T1000 (cell line): ENCODE data around the gene DCBLD1.
"Not testable (repeated sequence)": the region's sequence is repeated elsewhere in the genome, so short reads cannot be mapped to it uniquely, and the experiment has no call there.

Source experiments
- DNase-seq: peaks from one replicate; lab custom pipeline; 2025; ENCODE audit warnings: mixed read lengths; lab: John Stamatoyannopoulos, UW

DCBLD1 gene

DNA sequence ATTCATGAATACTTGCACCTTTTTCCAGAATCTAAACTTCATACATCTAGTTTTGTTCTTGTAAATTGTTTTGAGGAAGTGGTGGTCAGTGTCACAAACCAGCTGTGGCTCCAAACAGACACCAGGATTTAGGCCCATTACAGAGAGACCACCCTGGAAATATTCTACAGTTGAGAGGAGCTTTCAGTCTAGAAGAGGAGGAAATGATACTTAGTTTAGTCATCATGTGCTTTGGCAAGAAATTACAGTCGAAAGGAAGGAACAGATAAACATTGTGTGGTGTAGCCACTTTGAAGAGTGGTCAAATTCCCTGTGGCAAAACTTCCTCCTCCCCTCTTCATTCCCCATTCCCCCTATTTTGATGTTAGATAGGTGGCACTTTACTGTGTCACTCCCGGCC lies 15.7 kb downstream of the DCBLD1 start:
- no peak for DNase-seq

DNA sequence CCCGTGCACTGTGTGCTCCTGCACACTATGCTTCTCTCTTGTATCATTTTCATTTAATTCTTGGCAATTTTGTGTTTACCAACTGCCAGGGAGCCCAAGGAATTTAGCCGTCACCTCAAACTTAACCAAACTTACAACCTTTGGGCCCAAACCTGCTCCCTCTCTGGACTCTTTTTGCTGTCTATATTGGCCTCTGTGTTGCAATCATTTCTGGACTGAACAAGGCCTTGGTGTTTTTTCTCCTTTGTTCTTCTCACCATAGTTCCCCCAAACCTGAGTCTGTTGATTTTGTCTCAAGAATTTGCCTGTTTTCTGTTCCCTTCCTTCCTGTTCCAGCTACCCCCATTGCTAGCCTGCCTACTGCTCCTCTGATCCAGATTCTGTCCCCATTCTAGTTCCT lies 19.2 kb downstream of the DCBLD1 start:
- no peak for DNase-seq

DNA sequence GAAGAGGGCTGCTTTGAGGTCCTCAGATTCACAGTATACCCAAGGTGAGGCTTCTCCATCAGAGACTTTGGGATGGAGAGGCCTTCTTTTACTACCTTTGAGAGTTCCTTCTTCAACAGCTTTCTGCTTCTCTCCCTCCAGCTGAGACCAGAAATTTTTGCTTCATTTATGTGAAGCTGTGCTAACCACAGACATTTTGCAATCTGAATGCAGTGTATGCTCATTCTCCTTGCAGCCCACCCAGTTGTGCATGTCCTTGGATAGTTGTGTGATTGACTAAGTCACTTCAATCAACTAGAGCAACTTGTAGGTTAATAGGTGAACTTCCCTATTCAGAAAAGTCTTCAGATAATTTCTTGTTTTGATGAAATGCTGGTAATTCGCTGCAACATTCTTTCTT lies 20.1 kb downstream of the DCBLD1 start:
- no peak for DNase-seq

DNA sequence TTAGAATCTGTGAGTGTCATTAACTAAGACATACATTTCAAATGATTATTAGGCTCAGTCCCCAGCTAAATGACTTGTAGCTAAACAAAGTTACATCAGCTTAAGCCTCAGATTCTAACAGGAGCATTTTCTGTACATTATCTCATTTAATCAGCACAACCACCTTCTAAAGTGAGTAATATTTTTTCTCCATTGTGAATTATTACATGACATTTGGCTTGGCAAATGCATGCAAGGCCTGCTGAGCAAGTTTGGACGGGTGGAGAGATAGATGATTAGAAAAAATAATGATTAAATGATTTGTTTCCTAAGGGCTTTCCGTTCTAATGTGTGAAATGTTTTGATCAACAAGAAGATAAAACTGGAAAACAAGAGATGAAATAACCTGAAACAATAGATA lies 20.7 kb downstream of the DCBLD1 start:
- DNase-seq: no peak

DNA sequence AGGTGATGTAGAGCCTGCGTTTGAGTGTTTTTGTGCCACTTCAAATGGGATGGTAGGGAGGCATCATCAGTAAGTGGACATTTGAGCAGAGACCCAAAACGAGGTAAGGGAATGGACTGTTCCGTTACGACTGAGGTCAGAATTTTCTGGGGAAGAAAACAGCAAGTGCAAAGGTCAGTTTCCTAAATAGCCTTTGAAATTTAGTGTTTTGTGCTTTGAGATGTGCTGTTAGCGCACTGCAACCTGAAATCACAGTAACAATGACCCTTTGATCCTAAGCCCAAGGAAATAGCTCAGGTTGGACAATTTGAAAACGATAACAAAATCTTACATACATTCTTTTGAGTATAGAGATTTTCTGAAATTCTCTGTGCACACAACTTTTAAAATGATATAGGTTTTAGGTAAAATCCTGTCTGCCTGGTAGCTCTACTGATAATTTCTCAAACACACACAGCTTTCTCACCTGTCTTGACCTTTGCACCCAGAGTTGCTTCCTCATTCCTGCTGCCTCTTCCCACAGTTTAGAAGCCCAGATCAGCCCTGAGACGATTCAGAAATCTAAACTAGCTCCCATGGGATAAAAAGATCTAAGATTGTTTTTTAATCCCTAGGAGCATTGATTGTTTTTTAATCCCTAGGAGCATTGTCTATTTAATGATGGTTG lies 22.1 kb downstream of the DCBLD1 start:
- no peak for DNase-seq

DNA sequence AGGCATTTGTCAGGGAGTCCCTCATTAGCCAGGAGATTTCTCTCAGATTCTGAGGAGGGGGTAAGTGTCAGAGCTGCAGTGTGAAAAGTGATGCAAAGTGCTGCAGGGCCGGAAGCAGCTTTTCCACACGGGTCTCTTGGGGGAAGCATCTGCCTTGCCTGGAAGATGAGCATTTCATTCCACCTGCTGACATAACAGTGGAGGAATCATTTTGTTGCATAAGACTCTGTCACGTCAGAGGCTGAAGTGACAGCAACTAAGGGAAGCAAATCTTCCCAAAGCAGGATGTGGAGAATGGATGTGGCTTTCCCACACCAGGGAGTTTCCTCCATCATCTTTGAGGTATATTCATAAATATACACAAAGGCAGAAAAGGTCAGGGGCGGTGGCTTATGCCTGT lies 22.8 kb downstream of the DCBLD1 start:
- DNase-seq: no peak

DNA sequence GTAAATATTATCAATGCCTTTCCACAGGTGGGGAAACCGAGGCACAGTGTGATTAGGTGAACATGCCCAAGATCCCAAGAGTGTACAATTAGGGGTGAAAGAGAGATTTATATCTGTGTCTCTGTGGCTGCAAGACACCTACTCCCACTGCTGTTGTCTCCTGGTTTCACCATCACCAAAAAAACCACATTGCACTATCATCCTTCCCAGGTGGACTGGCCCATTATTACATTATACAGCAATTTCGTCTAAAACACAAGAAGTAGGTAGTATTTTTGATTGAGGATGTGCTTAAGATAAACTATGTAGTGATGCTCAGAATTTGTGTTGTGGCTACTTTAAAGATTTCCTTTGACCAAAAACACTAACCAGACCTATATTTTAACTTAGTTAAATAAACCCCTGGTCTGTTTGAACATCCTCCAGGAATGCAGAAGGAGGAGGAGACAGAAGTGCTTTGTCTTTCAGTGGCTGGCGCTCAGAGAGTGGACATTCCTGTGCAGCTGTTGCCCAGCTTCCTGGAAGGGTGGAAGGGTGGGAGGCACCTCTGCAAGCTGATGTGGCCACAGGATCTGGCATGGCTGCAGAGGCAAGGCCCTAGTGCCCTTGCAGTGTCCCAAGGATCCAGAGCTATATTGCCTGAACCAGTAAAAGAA lies 23.8 kb downstream of the DCBLD1 start:
- DNase-seq: no peak

DNA sequence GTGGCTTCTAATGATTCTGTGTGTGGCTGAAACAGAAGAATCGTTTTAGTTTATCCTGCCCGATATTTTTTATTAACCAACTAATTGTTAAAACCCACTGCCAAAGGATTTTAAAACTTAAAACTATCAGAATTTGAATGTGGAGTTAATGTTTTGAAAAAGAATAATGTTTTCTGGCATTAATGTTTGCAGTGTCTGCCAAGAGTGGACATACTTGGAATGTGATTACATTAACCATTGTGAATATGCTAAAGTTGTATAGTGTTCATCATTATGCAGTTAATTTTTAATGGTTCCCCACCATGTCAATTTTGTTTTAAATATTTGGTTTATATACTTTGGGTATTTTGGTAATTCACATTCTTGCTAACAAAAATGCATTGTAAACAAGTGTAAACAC lies 24.4 kb downstream of the DCBLD1 start:
- no peak for DNase-seq

DNA sequence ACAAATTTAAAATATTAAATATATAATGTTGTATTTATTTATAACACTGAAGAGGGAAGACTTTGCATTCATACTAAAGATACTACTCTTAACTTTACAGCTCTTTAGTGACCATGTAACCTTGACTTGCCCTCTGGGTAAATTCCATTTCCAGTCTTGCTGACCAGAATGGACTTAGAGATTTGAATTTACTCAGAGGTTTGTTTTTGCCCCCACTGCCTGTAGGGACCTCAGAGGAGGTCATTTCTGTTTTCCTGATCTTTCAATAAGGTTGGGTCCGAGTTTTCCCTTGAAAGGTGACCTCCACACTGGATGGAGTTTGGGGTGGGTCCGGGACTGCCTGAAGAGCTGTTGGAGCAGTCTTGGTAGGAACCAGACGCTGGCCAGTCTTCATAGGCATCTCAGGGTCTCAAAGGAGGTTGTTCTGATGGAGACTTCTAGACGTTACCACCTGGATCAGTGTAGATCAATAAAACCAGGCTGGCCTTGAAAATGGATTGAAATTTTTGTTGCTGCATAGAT lies 26.0 kb downstream of the DCBLD1 start:
- no peak for DNase-seq

DNA sequence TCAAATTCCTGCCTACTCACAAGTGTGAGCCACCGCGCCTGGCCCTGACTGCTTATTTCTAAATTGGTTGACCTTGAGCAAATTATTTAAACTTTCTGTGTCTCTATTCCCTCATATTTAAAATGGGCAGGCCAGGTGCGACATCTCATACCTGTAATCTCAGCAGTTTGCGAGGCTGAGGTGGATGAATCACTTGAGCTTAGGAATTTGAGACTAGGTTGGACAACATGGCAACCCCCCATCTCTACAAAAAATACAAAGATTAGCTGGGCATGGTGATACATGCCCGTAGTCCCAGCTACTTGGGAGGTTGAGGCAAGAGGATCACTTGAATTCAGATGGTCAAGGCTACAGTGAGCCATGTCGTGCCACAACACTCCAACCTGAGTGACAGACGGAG lies 26.5 kb downstream of the DCBLD1 start:
- DNase-seq: no peak

DNA sequence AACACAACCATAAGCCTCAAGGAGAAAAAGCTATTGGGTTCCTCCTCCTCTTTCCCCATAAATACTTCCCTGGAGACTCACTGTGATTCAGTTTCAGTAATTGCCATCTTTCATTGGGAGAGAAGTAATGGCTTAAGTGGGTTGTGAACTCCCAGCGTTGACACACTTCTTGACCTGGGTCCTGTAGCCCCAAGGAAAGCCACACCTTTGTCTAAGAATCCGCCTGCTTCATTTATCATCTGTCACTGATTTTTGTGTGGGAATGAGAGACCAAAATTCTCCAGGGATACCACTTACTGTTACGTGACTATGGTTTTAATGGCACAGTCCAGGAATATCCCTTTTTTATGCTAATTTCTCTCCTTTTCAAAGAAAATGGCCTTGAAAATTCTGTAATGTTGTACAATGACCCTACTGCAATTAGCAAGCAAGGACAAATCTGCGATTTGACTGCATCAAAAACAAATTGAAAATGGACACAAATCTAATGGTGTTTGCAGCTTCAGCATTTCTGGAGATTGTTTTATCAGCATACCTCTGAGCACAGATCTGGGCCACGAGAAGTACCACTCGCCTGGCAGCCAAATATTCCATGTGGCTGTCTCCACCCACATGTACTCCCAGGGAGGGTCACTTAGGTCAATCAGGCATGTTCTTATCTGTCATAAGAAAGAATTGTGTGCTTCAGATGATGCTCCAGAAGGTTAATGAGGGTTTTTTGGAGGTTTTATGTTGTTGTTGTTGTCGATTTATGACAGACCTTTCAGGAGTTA lies 29.8 kb downstream of the DCBLD1 start:
- no peak for DNase-seq

DNA sequence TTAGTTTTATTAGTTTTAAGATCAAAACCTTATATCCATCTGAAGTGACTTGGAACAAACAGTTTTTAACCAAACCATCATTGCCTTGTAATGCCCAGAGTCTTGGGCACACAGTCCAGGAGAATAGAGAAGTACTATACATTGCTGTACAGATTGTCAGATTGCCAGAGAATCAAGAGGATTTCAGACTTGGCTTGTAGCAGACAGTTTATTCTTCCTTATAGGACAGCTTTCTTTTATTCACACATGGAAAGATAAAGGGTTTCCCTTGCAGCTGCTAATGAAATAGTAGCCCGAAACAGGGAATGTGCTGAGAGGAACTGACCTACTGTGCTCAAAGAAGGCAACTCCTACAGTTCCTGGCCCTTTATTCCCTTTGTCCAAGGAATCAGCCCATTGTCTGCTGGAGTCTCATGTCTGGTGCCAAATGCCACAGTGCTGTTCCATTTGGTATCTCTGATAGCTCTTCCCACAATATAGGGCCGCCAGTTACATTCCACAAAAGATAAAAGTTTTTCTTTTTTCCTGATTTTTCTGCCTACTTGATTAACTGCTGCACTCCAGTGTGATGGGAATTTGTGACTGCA lies 30.6 kb downstream of the DCBLD1 start:
- no peak for DNase-seq

DNA sequence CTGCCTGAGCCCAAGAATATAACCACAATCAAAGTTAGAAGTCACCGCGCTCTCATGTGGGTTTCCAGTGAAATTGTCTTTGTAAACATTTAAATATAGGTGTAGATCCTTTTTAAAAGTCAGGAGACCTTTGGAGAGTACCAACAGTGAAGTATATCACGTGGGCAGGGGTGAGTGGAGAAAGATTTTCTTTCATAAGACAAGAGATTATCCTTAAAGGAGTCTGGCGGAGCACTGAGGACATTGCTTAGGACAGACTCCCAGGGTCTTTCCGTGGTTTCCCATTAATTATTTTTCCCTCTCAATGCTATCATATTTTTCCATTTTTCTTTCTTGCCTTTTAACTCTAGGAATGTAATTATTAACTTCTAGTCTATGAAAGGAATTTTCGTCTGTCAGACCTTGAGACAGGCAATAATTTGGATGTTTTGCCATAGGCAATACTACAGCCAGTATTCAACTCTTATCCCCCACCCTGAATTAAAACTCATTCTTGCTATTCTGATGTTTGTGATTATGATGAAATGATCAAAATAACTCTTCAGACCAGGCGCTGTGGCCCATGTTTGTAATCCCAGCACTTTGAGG lies 31.4 kb downstream of the DCBLD1 start:
- DNase-seq: no peak

DNA sequence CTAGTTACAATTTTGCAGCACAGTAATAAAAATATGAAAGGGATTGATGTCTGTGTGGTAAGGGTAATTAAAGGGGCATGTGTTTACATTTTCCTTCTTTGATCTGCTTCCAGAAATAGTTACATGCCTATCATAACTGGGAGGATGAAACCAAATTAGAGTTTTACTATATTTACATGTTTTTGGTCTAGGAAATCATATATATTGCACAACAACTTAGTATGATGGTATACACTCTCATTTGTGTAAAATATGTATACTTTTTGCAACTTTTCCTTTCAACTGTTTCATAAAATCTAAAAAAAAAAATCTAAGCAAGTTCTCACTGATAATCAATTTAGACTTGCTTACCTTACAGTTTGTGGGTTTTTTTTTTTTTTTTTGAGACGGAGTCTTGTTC lies 32.2 kb downstream of the DCBLD1 start:
- DNase-seq: no peak

DNA sequence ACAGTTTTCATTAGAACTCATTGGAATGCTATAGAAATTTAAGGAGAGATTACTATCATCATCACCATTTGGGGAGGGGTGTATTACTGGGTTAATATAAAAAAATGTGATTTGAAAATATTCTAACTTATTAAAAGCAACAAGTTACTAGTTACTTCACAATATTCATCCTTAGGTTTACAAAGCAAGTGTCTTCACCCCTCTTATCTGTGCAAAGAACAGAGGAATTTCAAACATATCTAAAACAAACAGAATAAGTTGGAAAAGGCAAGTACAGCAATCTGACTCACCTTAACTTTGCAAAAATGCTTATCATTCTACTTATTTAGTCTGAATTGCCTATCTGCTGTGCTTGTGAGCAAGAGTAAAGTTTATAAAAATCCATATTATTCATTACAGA lies 32.9 kb downstream of the DCBLD1 start:
- no peak for DNase-seq

DNA sequence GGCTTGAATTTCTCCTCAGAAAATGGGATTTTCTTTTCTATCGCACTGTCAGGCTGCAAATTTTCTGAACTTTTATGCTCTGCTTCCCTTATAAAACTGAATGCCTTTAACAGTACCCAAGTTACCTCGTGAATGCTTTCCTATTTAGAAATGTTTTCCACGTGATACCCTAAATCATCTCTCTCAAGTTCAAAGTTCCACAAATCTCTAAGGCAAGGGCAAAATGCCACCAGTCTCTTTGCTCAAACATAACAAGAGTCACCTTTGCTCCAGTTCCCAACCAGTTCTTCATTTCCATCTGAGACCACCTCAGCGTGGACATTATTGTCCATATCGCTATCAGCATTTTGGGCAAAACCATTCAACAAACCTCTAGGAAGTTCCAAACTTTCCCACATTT lies 35.5 kb downstream of the DCBLD1 start:
- not testable (repeated sequence) for DNase-seq

DNA sequence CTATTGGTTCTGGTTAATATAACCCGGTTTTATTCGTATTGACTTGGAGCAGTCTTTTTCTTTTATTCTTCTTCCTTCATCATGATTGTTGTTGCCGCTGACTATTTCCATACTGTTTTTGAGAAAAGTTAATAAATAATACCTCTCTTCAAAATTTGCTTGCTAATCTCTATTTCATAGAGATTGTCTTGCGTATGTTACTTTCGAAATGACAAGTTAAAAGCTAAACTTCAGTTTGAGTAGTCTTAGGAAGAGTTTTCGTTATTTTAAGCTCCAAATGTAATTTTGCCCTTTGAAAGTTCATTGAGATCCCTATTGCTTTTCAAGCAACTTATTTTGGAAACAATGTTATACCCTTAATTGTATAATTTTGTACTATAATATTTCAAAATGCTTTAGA lies 36.4 kb downstream of the DCBLD1 start:
- DNase-seq: no peak

DNA sequence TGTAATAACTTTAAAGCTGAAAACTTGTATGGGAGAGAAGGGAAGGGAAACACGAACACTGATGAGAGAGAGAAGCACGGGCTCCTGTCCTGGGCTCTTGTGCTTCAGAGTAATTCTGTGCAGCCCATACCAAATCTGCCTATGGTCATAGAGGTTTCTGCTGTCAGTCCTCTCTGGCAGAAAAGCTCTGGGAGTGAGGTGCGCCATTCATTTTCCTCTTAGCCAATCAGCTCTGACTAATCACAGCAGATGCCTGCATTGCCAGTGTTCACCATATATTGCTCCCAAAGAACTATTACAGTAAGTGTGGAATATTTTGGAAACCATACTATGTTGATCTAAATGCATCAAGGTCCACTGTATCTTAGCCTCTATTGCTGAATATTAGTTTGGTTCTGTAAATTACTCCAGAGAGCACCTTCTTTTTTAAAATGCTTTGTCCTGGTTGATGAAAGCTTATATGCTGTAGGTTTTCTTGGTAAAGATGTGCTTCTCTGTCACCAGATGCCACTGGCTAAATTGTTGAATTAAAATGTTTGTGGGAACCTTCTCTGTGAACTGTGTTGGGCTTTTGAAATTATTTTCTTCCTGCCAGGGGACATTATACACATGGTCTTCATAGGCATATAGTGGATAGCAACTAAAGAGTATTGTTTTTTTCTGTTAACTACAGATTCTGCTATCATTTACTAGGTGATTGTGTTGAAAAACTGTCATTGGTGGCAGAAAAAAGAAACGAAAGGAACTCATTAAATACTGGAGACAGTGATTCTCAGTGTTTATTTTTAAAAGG lies 38.3 kb downstream of the DCBLD1 start:
- DNase-seq: no peak

DNA sequence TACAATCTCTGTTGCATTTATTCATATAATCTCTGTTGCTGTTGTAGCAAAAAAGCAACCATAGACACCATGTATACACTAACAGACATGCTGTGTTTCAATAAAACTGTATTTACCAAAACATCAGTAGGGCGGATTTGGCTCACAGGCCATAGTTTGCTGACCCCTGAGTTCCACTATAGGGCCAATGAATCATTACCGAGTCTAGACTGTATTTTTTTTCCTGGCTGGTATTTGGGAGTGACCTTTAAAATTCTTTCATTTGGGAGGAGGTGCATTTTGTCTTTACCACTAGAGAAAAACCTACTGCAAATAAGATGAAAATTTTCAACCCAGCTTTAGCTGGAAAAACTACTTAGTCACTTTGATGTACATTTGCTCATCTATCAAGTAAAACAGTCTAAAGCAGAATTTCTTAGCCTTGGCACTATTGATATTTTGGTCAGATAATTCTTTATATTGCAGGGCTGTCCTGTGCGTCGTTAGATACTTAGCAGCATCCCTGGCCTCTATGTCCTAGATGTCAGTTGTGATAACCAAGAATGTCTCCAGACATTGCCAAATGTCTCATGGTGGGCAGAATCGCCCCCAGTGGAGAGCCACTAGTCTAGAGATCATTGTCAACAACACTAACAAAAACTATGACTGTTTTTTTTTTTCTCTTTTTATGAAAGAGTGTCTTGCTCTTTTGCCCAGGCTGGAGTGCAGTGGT lies 39.5 kb downstream of the DCBLD1 start:
- DNase-seq: no peak

DNA sequence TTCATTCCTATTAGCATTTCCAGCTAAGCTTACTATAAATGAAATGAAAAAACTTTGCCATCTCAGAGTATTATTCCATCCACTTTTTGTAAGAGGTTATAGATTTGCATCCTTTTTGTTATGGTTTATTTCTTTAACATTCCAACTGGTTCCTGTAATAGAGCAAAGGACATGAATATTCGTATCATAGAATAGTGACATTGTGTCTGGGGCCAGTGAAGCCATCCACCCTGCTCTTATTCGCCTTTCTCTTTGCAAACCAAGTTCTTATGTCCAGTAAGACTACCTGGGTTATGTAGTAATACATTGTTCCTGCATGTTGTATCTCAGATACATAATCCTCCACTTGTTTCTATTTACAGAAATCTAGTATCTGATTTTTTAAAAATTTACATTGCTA lies 43.1 kb downstream of the DCBLD1 start:
- no peak for DNase-seq
